GM20431 (cell line): ENCODE results near the gene ASCL2.
"Not testable (repeated sequence)": the region's sequence is repeated elsewhere in the genome, so short reads cannot be mapped to it uniquely, and the experiment has no call there.

Experiments
- in situ Hi-C: fragments of 300-500 bp; cut with MseI, MboI; formaldehyde crosslinking; loops from one replicate; pipeline ENCODE4 v1.15.0; 2020; ENCODE audit warnings: low sequenced_read_pairs; ENCODE audit not compliant: unreplicated experiment

Gene ASCL2

GRCh38 chr11:2240834-2241233 is 29.6 kb downstream of the ASCL2 start:
- in situ Hi-C loops, result no loop called here

- in situ Hi-C loops, result no loop called here
Measured at GRCh38 chr11:2237457-2238238, 32.7 kb downstream of the ASCL2 start.

GRCh38 chr11:2236381-2237134 is 33.8 kb downstream of the ASCL2 start:
- in situ Hi-C loops, result not testable (repeated sequence)

- in situ Hi-C loops, result no loop called here
Measured at GRCh38 chr11:2235588-2236326, 34.6 kb downstream of the ASCL2 start.

- in situ Hi-C loops, result no loop called here
Measured at GRCh38 chr11:2234963-2235362, 35.4 kb downstream of the ASCL2 start.

GRCh38 chr11:2233693-2234455 is 36.5 kb downstream of the ASCL2 start:
- in situ Hi-C loops, result no loop called here

- in situ Hi-C loops, result no loop called here
Measured at GRCh38 chr11:2229713-2230297, 40.6 kb downstream of the ASCL2 start.

GRCh38 chr11:2224254-2224653 is 46.1 kb downstream of the ASCL2 start:
- in situ Hi-C loops, result no loop called here

- in situ Hi-C loops, result no loop called here
Measured at GRCh38 chr11:2223153-2223794, 47.1 kb downstream of the ASCL2 start.

- in situ Hi-C loops, result no loop called here
Measured at GRCh38 chr11:2222451-2222850, 47.9 kb downstream of the ASCL2 start.

- in situ Hi-C loops, result no loop called here
Measured at GRCh38 chr11:2221591-2221990, 48.8 kb downstream of the ASCL2 start.

GRCh38 chr11:2221024-2221423 is 49.4 kb downstream of the ASCL2 start:
- in situ Hi-C loops, result no loop called here

- in situ Hi-C loops, result no loop called here
Measured at GRCh38 chr11:2220173-2220771, 50.1 kb downstream of the ASCL2 start.

- in situ Hi-C loops, result no loop called here
Measured at GRCh38 chr11:2219318-2220017, 50.9 kb downstream of the ASCL2 start.
